Stimulated activated CD4-positive, alpha-beta T cell treated with anti-CD3 and anti-CD28 coated beads, Interleukin-2, amount 100 ng/mL, for 4 hours (primary cell): Measurements from ENCODE around the gene ACOXL.
"Not testable (repeated sequence)": the region's sequence is repeated elsewhere in the genome, so short reads cannot be mapped to it uniquely, and the experiment has no call there.

Experiments
- DNase-seq: peaks from one replicate; pipeline ENCODE4 v3.0.0-alpha.2; 2020; ENCODE audit warnings: low read depth

The ACOXL gene

GRCh38 chr2:110829413-110830146 lies 97.2 kb downstream of the ACOXL start:
- no peak for DNase-seq

GRCh38 chr2:110832740-110833139 lies 100.4 kb downstream of the ACOXL start:
- DNase-seq = no peak

GRCh38 chr2:110834134-110834827 lies 101.9 kb downstream of the ACOXL start:
- DNase-seq = no peak

- DNase-seq = no peak
Measured at GRCh38 chr2:110836671-110837070, 104.3 kb downstream of the ACOXL start.

- no peak for DNase-seq
Measured at GRCh38 chr2:110837446-110838409, 105.4 kb downstream of the ACOXL start.

- DNase-seq = no peak
Measured at GRCh38 chr2:110838657-110839384, 106.4 kb downstream of the ACOXL start.

GRCh38 chr2:110840508-110840907 lies 108.1 kb downstream of the ACOXL start:
- DNase-seq = no peak

GRCh38 chr2:110842048-110842447 lies 109.7 kb downstream of the ACOXL start:
- no peak for DNase-seq

GRCh38 chr2:110843496-110843895 lies 111.1 kb downstream of the ACOXL start:
- no peak for DNase-seq

GRCh38 chr2:110843959-110844510 lies 111.7 kb downstream of the ACOXL start:
- no peak for DNase-seq

GRCh38 chr2:110847651-110848050 lies 115.3 kb downstream of the ACOXL start:
- no peak for DNase-seq

GRCh38 chr2:110848071-110848470 lies 115.7 kb downstream of the ACOXL start:
- no peak for DNase-seq

GRCh38 chr2:110848519-110849030 lies 116.2 kb downstream of the ACOXL start:
- DNase-seq = no peak

- DNase-seq = no peak
Measured at GRCh38 chr2:110851531-110851930, 119.2 kb downstream of the ACOXL start.

- DNase-seq = no peak
Measured at GRCh38 chr2:110852051-110852450, 119.7 kb downstream of the ACOXL start.

- no peak for DNase-seq
Measured at GRCh38 chr2:110852541-110853263, 120.3 kb downstream of the ACOXL start.

- DNase-seq = peak; percentile 40
Measured at GRCh38 chr2:110853516-110853915, 121.1 kb downstream of the ACOXL start.

GRCh38 chr2:110853948-110854347 lies 121.6 kb downstream of the ACOXL start:
- DNase-seq = no peak

GRCh38 chr2:110854355-110855081 lies 122.1 kb downstream of the ACOXL start:
- no peak for DNase-seq

GRCh38 chr2:110855841-110856240 lies 123.5 kb downstream of the ACOXL start:
- DNase-seq = not testable (repeated sequence)
